VCaP (cell line): ENCODE measurements around the gene NUTM1.
"Not testable (repeated sequence)": the region's sequence is repeated elsewhere in the genome, so short reads cannot be mapped to it uniquely, and the experiment has no call there.

ENCODE experiments used
- H3K27ac ChIP-seq: fragments of 450-650 bp; 2 replicates; pipeline ENCODE4 v1.5.1; 2017
- TF ChIP-seq, protein P1 (sequence below): fragments of 450-650 bp; conservative IDR thresholded peaks from 2 replicates; pipeline ENCODE4 v1.5.1; 2017; ENCODE audit warnings: mild to moderate bottlenecking, moderate library complexity

The NUTM1 gene

DNA sequence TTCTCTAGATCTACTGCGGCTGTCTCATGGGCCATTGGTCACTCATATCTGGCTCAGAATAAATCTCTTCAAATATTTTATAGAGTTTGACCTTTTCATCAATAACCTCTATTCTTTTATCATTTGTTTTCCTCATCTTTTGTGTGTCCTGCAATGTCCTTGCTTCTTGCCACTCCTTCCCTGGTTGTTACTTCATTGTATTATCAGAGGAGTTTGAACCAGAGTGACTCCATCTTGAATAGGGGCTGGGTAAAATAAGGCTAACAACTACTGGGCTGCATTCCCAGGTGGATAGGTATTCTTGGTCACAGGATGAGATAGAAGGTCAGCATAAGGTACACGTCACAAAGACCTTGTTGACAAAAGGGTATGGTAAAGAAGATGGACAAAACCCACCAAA lies 33.7 kb downstream of the NUTM1 start:
- TF ChIP-seq, protein P1, sequence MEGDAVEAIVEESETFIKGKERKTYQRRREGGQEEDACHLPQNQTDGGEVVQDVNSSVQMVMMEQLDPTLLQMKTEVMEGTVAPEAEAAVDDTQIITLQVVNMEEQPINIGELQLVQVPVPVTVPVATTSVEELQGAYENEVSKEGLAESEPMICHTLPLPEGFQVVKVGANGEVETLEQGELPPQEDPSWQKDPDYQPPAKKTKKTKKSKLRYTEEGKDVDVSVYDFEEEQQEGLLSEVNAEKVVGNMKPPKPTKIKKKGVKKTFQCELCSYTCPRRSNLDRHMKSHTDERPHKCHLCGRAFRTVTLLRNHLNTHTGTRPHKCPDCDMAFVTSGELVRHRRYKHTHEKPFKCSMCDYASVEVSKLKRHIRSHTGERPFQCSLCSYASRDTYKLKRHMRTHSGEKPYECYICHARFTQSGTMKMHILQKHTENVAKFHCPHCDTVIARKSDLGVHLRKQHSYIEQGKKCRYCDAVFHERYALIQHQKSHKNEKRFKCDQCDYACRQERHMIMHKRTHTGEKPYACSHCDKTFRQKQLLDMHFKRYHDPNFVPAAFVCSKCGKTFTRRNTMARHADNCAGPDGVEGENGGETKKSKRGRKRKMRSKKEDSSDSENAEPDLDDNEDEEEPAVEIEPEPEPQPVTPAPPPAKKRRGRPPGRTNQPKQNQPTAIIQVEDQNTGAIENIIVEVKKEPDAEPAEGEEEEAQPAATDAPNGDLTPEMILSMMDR = no peak
- H3K27ac ChIP-seq = no peak overlapping the region

DNA sequence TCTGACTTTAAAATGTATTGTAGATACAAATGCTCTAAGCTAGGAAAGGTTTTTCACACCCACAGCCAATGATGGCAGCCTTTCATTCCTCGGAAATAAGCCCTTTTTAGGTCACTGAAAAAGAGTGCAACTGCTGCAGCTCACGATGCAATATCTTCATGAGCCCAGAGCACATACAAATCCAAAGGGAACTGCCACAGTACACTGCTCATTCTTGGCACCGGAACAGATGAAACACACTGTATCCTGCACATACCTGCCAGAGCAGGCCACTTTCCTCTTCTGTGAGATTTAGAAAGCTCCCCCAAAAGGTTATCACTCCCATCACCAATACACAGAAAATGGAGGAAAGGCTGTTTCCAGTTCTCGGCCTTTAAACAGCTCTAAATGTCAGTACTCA lies 37.4 kb downstream of the NUTM1 start:
- H3K27ac ChIP-seq = not testable (repeated sequence)

DNA sequence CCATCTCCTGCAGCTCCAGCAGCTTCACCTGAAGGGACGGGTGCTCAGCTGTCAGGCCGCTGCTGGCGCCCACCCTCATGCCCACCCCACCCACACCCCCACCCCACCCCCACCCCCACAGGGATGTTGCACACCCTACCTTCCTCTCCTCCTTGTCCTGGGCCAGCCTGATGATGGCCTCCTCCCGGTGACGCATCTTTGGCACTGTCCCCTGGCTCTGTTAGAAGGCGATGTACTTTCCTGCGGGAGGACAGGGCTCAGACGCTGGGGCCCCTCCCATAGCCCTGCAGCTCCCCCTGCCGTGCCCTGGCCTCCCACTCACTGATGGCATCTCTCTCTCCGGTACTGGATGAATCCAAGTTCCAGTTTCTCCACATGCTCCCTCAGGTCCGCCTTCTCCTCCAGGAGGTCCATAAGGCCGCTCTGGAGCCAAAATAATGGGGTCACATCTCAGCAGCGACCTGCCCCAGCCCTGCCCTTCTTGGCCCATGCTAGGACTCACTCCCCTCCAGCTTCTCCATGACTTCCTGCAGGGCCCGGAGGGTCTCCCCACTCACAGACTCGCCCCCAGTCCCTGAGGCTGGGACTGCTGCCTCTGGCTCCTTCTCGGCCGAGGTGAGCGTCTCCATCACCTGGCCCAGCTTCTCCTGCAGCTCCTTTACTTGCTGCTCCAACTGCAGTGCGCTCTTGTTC lies 38.9 kb downstream of the NUTM1 start:
- not testable (repeated sequence) for H3K27ac ChIP-seq

DNA sequence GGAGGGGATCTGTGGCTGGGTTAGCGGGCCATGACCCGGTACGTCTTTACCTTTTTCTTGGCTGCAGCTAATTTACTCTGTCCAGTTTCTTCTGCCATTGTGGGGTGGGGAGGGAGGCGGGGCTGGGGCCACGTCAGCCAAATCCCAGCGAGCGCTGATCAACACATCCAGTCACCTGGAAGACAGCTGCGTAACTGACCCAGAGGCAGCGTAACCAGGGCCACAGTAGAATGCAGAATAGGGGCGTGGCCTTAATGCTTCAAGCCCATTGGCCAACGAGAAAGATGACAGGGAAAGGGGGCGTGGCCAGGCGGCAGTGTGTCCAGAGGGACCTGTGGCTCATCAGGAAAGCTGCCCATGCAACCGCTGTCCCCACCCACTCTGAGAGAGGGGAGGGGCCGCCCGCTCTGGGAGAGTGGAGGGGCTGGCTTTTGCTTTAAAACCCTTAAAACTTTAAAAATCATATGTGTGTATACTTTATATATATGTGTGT lies 46.5 kb downstream of the NUTM1 start:
- not testable (repeated sequence) for H3K27ac ChIP-seq

DNA sequence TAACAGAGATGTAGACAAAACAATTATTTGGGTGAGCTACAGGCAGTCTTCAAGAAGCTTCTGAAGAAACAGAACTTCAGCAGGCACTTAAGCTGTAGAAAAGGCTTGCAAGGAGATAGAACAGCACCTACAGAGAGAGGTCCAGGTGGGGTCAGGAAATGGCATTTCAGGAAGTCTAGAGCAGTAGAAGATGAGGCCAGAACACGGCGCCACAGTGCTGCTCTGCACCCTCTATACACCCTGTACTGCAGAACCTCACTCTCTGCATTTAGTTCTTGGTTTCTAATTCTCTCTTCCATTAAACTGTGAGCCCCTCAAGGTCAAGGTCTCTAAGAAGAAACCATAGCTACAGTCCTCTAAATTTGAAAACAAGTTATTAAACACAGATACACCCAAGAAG lies 49.9 kb downstream of the NUTM1 start:
- H3K27ac ChIP-seq = not testable (repeated sequence)

DNA sequence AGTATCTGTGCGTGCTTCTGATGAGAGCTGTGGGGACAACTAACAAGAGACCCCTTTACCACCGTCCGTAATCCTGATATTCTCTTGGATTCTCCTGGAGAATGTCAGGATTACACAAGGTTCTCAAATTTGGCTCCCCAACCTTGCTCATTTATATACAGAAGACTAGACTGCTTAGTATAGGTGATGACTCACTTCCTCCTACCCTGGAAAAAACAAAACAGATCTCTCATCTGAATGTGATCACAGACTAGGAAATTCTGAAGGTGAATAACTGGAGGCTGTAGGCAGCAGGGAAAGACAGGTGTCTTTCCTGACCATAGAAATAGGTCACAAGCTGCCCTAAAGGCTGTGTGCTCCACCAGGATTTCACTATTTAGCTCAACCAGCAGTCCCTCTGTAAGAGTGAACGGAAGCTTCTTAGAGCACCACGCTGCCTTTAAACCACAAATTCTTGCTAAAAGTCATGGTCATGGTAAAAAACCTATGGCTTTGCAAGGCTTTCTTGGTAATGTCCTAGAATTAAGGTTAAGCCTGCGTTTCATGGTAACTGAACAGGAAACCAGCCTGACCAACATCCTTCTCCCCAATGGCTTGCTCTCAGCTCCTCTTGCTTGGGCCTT lies 54.6 kb downstream of the NUTM1 start:
- not testable (repeated sequence) for H3K27ac ChIP-seq

DNA sequence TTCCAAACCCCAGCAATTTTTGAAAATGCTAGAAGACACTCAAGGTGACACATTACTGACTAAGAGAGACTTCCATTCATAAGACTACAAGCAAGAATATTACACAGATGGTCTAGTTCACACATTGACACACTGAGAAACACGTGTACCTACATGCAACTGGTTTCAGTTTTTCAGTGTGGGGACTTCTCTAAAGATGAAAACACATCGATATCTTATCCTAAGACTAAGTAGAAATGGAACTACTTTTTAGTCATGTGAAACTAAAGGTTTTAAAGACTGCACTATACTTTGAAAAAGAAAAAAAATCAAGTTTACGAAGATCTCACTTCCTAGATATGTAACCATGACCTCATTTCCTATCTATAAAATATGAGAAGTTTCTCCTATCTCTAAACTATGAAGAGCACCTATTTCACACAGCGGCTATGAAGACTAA lies 60.1 kb downstream of the NUTM1 start:
- H3K27ac ChIP-seq = not testable (repeated sequence)

DNA sequence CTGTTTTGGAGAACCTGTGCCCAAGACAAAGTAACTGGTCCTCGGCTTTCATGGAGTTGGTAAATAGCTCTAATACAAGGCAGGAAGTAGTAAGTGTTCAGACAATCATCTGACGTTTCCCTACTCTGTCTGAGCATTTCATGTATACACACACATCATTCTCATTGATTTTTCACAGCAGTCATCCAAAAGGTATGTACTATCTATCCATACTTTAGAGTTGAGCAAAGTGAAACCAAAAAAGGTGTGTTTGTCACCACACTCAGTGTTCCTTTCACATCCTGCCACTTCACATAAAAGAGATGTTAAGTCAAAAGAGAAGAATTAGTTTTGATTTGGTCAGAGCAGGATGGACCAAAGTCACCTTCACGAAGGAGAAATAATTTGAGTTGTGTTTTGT lies 60.8 kb downstream of the NUTM1 start:
- not testable (repeated sequence) for H3K27ac ChIP-seq
